A549 (cell line): ENCODE measurements around the gene RAP1A. TPM values are rescaled to one million over a fixed set of nuclear protein-coding genes. Genes with fewer than 3 reads are reported as not detected.

Experiments
- ATAC-seq, 2 experiments: fragments of 200-7000 bp in 1 of 2; fragments of >200 bp in 1 of 2; cut with Nextera tagmentation in 1 of 2; cut with Tn5 transposase in 1 of 2; 3 replicates each; pipeline versions ENCODE4 v1.8.0 to v1.9.1; 2018 to 2020; ENCODE audit warnings: mild to moderate bottlenecking in 1 of 2, moderate library complexity in 1 of 2
- CTCF ChIA-PET: fragments of 300-600 bp; sonication (Branson Sonifier 250); formaldehyde crosslinking; extraction: SDS; loops from one replicate; lab custom pipeline; 2021; ENCODE audit warnings: antibody characterized with exemption, inconsistent platforms; lab: Yijun Ruan, JAX
- POLR2A ChIA-PET: fragments of 350-600 bp; formaldehyde crosslinking; extraction: SDS; loops from one replicate; lab custom pipeline; 2021; ENCODE audit warnings: antibody characterized with exemption, inconsistent platforms; lab: Yijun Ruan, JAX
- DNase-seq, 2 experiments: peaks; one replicate each; pipeline versions ENCODE4 v3.0.0 to v3.0.0-alpha.2; 2011 to 2016; ENCODE audit warnings: low read depth in 1 of 2, low spot score in 1 of 2
- FAIRE-seq: peaks from 2 replicates; lab custom pipeline; 2011; peaks lifted over from hg19 to GRCh38; lab: Jason Lieb, UNC
- H3K27ac ChIP-seq, 2 experiments: fragments of >200 bp; sonication (Bioruptor Twin); formaldehyde crosslinking; 3 replicates each; pipeline ENCODE4 v1.5.1; 2016 to 2017
- H3K4me1 ChIP-seq: fragments of >200 bp; sonication (Bioruptor Twin); formaldehyde crosslinking; 3 replicates; pipeline ENCODE4 v1.6.1; 2016
- H3K4me2 ChIP-seq: fragments of >200 bp; sonication (Bioruptor Twin); formaldehyde crosslinking; 3 replicates; pipeline ENCODE4 v1.6.1; 2016
- H3K4me3 ChIP-seq: fragments of >200 bp; sonication (Bioruptor Twin); formaldehyde crosslinking; 3 replicates; pipeline ENCODE4 v1.5.1; 2016
- H3K9me3 ChIP-seq: fragments of >200 bp; sonication (Bioruptor Twin); formaldehyde crosslinking; 3 replicates; pipeline ENCODE4 v1.6.1; 2016
- BCL3 ChIP-seq: fragments of >200 bp; sonication (Bioruptor Twin); formaldehyde crosslinking; IDR thresholded peaks from 3 replicates; pipeline ENCODE4 v1.6.1; 2016
- CBX8 ChIP-seq: fragments of 200-600 bp; sonication (generic); IDR thresholded peaks from 2 replicates; pipeline ENCODE4 v1.6.1; 2016
- CTCF ChIP-seq: fragments of >200 bp; sonication (Bioruptor Twin); formaldehyde crosslinking; IDR thresholded peaks from 3 replicates; pipeline ENCODE4 v1.5.1; 2016
- EP300 ChIP-seq, 2 experiments: fragments of >200 bp; sonication (Bioruptor Twin); formaldehyde crosslinking; IDR thresholded peaks; 2 replicates in 1 of 2; 3 replicates in 1 of 2; pipeline ENCODE4 v1.6.1; 2016 to 2017
- FOSB ChIP-seq: fragments of 250-450 bp; sonication (Bioruptor Pico); IDR thresholded peaks from 2 replicates; pipeline ENCODE4 v1.5.0; 2020; ENCODE audit warnings: mild to moderate bottlenecking, moderate library complexity
- FOXS1 ChIP-seq: fragments of 250-450 bp; sonication (Bioruptor Pico); IDR thresholded peaks from 2 replicates; pipeline ENCODE4 v1.5.0; 2020; ENCODE audit warnings: mild to moderate bottlenecking, moderate library complexity
- HDAC2 ChIP-seq: fragments of 200-600 bp; sonication (generic); IDR thresholded peaks from 2 replicates; pipeline ENCODE4 v1.6.1; 2016
- HMGXB4 ChIP-seq: fragments of 250-450 bp; sonication (Bioruptor Pico); IDR thresholded peaks from 2 replicates; pipeline ENCODE4 v1.5.0; 2021; ENCODE audit warnings: mild to moderate bottlenecking, moderate library complexity, borderline replicate concordance
- JUN ChIP-seq, 2 experiments: fragments of >200 bp; sonication (Bioruptor Twin); formaldehyde crosslinking; IDR thresholded peaks; 2 replicates in 1 of 2; 3 replicates in 1 of 2; pipeline ENCODE4 v1.6.1; 2016 to 2017
- JUNB ChIP-seq: fragments of >200 bp; sonication (Bioruptor Twin); formaldehyde crosslinking; IDR thresholded peaks from 2 replicates; pipeline ENCODE4 v1.6.1; 2016
- PBX3 ChIP-seq: IDR thresholded peaks from 2 replicates; pipeline ENCODE4 v1.6.1; 2012
- RAD21 ChIP-seq, 2 experiments: fragments of >200 bp in 1 of 2; sonication (Bioruptor Twin) in 1 of 2; formaldehyde crosslinking in 1 of 2; IDR thresholded peaks in 1 of 2; conservative IDR thresholded peaks in 1 of 2; 2 replicates in 1 of 2; 3 replicates in 1 of 2; pipeline ENCODE4 v1.6.1; 2012 to 2018; ENCODE audit warnings: inconsistent platforms in 1 of 2
- RARB ChIP-seq: fragments of 250-450 bp; sonication (Bioruptor Pico); IDR thresholded peaks from 2 replicates; pipeline ENCODE4 v1.8.0; 2021; ENCODE audit warnings: mild to moderate bottlenecking, moderate library complexity
- RNF2 ChIP-seq: fragments of 200-600 bp; sonication (generic); IDR thresholded peaks from 2 replicates; pipeline ENCODE4 v1.6.1; 2016; ENCODE audit warnings: low read depth, mild to moderate bottlenecking, antibody characterized with exemption, moderate library complexity, borderline replicate concordance
- SREBF2 ChIP-seq: fragments of 450-650 bp; IDR thresholded peaks from 2 replicates; pipeline ENCODE4 v1.6.1; 2014; ENCODE audit warnings: mild to moderate bottlenecking, moderate library complexity
- TFCP2L1 ChIP-seq: fragments of 250-450 bp; sonication (Bioruptor Pico); IDR thresholded peaks from 2 replicates; pipeline ENCODE4 v1.5.0; 2021; ENCODE audit warnings: mild to moderate bottlenecking
- TP53 ChIP-seq: fragments of 250-450 bp; sonication (Bioruptor Pico); IDR thresholded peaks from 2 replicates; pipeline ENCODE4 v1.5.0; 2021; ENCODE audit warnings: mild to moderate bottlenecking, moderate library complexity
- WGBS: methylation state at CpG from one replicate; pipeline ENCODE4 v1.1.6; 2017; ENCODE audit errors: missing lambda C conversion rate; 5-methylcytosine and 5-hydroxymethylcytosine counted together
- polyA plus RNA-seq, 4 experiments: library from polyadenylated mRNA; depleted of rRNA in 3 of 4; stranded (reverse); fragments of >200 nt; fragmentation: RNase III in 1 of 4; extraction: RNeasy Plus Mini Kit Qiagen cat#74134 plus additional on column Dnase treatment in 1 of 4; gene quantifications; 2 replicates in 3 of 4; 3 replicates in 1 of 4; pipeline ENCODE4 v1.2.3, GENCODE V29; 2011 to 2017

Gene RAP1A
- polyA plus RNA-seq, 2 of the 4 experiments (the other 2 are of a cell fraction): 37.1 to 39.8 TPM

- H3K4me3 ChIP-seq: no peak overlapping the region
- WGBS: 18% methylated on average over 11 of the region's 11 CpGs
- CTCF ChIA-PET: interaction anchor here (1.2 to 1.3 kb wide), 2 partner anchors 32 to 84 kb away, joined by 3 to 5 read pairs; no protein-coding TSS in a partner anchor
Measured at GRCh38 chr1:111592389-111593361, 26.9 kb upstream of the RAP1A start.

More at GRCh38 chr1:111592389-111593361, 26.9 kb upstream of the RAP1A start:
- H3K4me2 ChIP-seq: peak overlapping the region; percentile 56
- POLR2A ChIA-PET: no interaction called here
- peak overlapping the region in 1 of 2 experiments; percentile 54; a peak in 2 of 6 replicates for H3K27ac ChIP-seq
- peaks cover 14% of the 10 kb centered on the region; the same call in 2 of the 3 replicates for H3K4me1 ChIP-seq
- H3K9me3 ChIP-seq: no peaks in the 10 kb centered on the region
- TF ChIP-seq EP300 (IDR thresholded peaks at IDR 0.05) (no peak), BCL3 (no peak), FOXS1 (CRISPR knock-in tag) (no peak), HDAC2 (no peak), RNF2 (no peak), SREBF2 (no peak), TFCP2L1 (CRISPR knock-in tag) (no peak), PBX3 (no peak), JUNB (no peak), RAD21 (conservative IDR thresholded peaks at IDR 0.05 in 1 of 2, IDR thresholded peaks at IDR 0.05 in 1 of 2) (no peak), FOSB (CRISPR knock-in tag) (no peak), CBX8 (no peak), CTCF (no peak), TP53 (no peak), HMGXB4 (no peak), JUN (IDR thresholded peaks at IDR 0.05) (no peak), RARB (CRISPR knock-in tag) (no peak)
- DNase-seq: peak; percentile 7 to 14
- ATAC-seq: peak; percentile 50 to 69; a peak in 4 of 6 replicates
- no peak for FAIRE-seq
